CD4-positive, alpha-beta T cell (primary cell): ENCODE measurements around the gene TMEM128. TPM values are rescaled to one million over a fixed set of nuclear protein-coding genes. Genes with fewer than 3 reads are reported as not detected.
"Not testable (repeated sequence)": the region's sequence is repeated elsewhere in the genome, so short reads cannot be mapped to it uniquely, and the experiment has no call there.

Experiments
- ATAC-seq: fragments of 200-7000 bp; cut with Tn5 transposase; one replicate; pipeline ENCODE4 v1.10.0; 2022; ENCODE audit warnings: mild to moderate bottlenecking; ENCODE audit not compliant: poor library complexity
- CTCF ChIA-PET: fragments of 350-600 bp; sonication (Branson Sonifier 250); formaldehyde crosslinking; loops from one replicate; lab custom pipeline; 2021; ENCODE audit warnings: antibody characterized with exemption, inconsistent platforms; lab: Charles Lee
- POLR2A ChIA-PET: fragments of 350-600 bp; sonication (Branson Sonifier 250); formaldehyde crosslinking; loops from one replicate; lab custom pipeline; 2021; ENCODE audit warnings: antibody characterized with exemption, inconsistent platforms; lab: Charles Lee
- DNase-seq, 14 experiments: peaks; one replicate each; pipeline ENCODE4 v3.0.0-alpha.2; 2013 to 2020; ENCODE audit warnings: mixed read lengths in 2 of 14
- H3K27ac ChIP-seq, 2 donors: one replicate each; pipeline versions ENCODE4 v1.5.1 to v1.7.0; 2013; ENCODE audit warnings: low read length in 2 of 2, low read depth in 1 of 2, mild to moderate bottlenecking in 1 of 2
- H3K27me3 ChIP-seq, 2 experiments: 1 replicate in 1 of 2; 2 replicates in 1 of 2; pipeline versions ENCODE4 v1.6.1 to v1.7.0; 2013; ENCODE audit warnings: low read length in 2 of 2, control low read depth in 1 of 2, mild to moderate bottlenecking in 1 of 2, moderate library complexity in 1 of 2; ENCODE audit not compliant: insufficient read depth in 2 of 2, control insufficient read depth in 1 of 2
- H3K36me3 ChIP-seq: one replicate; pipeline ENCODE4 v1.6.1; 2013; ENCODE audit warnings: low read length, control low read depth; ENCODE audit not compliant: insufficient read depth
- H3K4me1 ChIP-seq: one replicate; pipeline ENCODE4 v1.6.1; 2013; ENCODE audit warnings: low read length, control low read depth; ENCODE audit not compliant: insufficient read depth
- H3K4me3 ChIP-seq: one replicate; pipeline ENCODE4 v1.5.1; 2013; ENCODE audit warnings: mild to moderate bottlenecking, low read length, moderate library complexity
- H3K9me3 ChIP-seq, 2 experiments: 1 replicate in 1 of 2; 2 replicates in 1 of 2; pipeline versions ENCODE4 v1.6.1 to v1.7.0; 2013; ENCODE audit warnings: low read length in 2 of 2, mild to moderate bottlenecking in 2 of 2, control low read depth in 1 of 2, moderate library complexity in 1 of 2; ENCODE audit not compliant: control insufficient read depth in 1 of 2, insufficient read depth in 1 of 2
- H3K27ac Mint-ChIP-seq: one replicate; pipeline ENCODE4 v1.8.0; 2020; ENCODE audit warnings: mixed read lengths
- H3K27me3 Mint-ChIP-seq: one replicate; pipeline ENCODE4 v1.8.0; 2021; ENCODE audit warnings: mixed read lengths
- H3K36me3 Mint-ChIP-seq: one replicate; pipeline ENCODE4 v1.8.0; 2021; ENCODE audit warnings: low read depth, mixed read lengths
- H3K4me1 Mint-ChIP-seq: one replicate; pipeline ENCODE4 v1.8.0; 2021; ENCODE audit warnings: low read depth, mixed read lengths
- H3K4me3 Mint-ChIP-seq: one replicate; pipeline ENCODE4 v1.8.0; 2020; ENCODE audit warnings: mild to moderate bottlenecking, mixed read lengths
- H3K9me3 Mint-ChIP-seq: one replicate; pipeline ENCODE4 v1.8.0; 2020; ENCODE audit warnings: mixed read lengths
- intact Hi-C, 2 experiments: fragments of 100-400 bp; cut with DNase I in 1 of 2; cut with micrococcal nuclease in 1 of 2; formaldehyde crosslinking; loops; one replicate each; pipeline versions ENCODE4 v1.15.1 to v1.9.0; 2023 to 2025; cut with DNase I, micrococcal nuclease
- total RNA-seq, 174 experiments: library from RNA in 2 of 174; stranded (reverse) in 2 of 174; gene quantifications; one replicate each; pipeline ENCODE4 v1.2.3 and lab custom pipeline; 2021 to 2026
- TF ChIP-seq, protein P1 (sequence below): fragments of 200-600 bp; IDR thresholded peaks from one replicate; pipeline ENCODE4 v1.8.0; 2022; ENCODE audit warnings: antibody characterized with exemption, mild to moderate bottlenecking

TMEM128 gene
- total RNA-seq, 2 experiments from 2014 or later = 6.0 to 6.9 TPM

DNA sequence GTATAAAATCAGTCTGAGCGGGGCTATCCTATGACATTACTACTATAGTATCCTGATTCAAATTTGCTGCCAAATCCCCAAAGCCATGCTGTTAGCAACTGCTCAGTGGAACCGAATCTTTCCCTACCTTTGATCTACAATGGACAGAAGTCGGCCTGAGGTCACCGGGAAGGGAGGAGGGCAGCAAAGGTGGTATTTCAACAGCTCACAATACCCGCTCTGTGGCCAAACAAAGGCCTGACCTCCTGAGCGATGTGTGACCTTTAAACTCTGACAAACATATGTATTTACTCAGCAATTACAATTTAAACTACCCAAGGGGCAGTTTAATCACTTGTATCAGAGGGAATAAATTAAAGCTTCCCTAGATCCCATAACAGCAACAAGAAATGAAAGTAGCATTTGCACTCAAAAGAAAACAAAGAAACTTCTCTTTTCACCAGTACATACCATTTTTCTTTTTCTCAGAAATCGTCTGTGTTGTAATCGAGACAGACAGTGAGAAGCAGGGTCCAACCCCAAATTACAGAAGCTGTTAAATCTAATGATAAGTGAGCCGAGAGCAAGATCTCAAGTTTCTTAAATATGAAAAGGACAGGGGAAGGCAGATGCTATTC, 11.6 kb upstream of the TMEM128 start:
- ATAC-seq (no peak), DNase-seq (no peak)
- H3K4me3 Mint-ChIP-seq = no peak overlapping the region
- H3K27me3 Mint-ChIP-seq = peaks cover 4% of the 10 kb centered on the region
- no peaks in the 10 kb centered on the region for H3K27me3 ChIP-seq
- ChIA-PET CTCF (interaction anchor here (0.7 to 2.2 kb wide), 22 partner anchors 8 to 171 kb away, joined by 3 to 19 read pairs (median 4); partner anchors contain the start of genes LYAR, TMEM128 and ZBTB49), POLR2A (interaction anchor here (0.7 to 1.3 kb wide), 7 partner anchors 9 to 88 kb away, joined by 3 to 6 read pairs (median 4); partner anchors contain the start of gene TMEM128)
- no peak overlapping the region for H3K27ac ChIP-seq
- H3K36me3 ChIP-seq = no peaks in the 10 kb centered on the region
- intact Hi-C loops = loop anchor here (1.0 to 5.0 kb wide), 4 partner anchors 76 to 1553 kb away; no protein-coding TSS in a partner anchor
- H3K27ac Mint-ChIP-seq = no peak overlapping the region
- no peak overlapping the region for H3K4me3 ChIP-seq
- H3K4me1 ChIP-seq = peaks cover 4% of the 10 kb centered on the region
- TF ChIP-seq, protein P1, sequence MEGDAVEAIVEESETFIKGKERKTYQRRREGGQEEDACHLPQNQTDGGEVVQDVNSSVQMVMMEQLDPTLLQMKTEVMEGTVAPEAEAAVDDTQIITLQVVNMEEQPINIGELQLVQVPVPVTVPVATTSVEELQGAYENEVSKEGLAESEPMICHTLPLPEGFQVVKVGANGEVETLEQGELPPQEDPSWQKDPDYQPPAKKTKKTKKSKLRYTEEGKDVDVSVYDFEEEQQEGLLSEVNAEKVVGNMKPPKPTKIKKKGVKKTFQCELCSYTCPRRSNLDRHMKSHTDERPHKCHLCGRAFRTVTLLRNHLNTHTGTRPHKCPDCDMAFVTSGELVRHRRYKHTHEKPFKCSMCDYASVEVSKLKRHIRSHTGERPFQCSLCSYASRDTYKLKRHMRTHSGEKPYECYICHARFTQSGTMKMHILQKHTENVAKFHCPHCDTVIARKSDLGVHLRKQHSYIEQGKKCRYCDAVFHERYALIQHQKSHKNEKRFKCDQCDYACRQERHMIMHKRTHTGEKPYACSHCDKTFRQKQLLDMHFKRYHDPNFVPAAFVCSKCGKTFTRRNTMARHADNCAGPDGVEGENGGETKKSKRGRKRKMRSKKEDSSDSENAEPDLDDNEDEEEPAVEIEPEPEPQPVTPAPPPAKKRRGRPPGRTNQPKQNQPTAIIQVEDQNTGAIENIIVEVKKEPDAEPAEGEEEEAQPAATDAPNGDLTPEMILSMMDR = no peak
- H3K36me3 Mint-ChIP-seq = no peaks in the 10 kb centered on the region
- peaks cover 7% of the 10 kb centered on the region for H3K4me1 Mint-ChIP-seq
- H3K9me3 Mint-ChIP-seq = no peaks in the 10 kb centered on the region
- H3K9me3 ChIP-seq = no peaks in the 10 kb centered on the region

DNA sequence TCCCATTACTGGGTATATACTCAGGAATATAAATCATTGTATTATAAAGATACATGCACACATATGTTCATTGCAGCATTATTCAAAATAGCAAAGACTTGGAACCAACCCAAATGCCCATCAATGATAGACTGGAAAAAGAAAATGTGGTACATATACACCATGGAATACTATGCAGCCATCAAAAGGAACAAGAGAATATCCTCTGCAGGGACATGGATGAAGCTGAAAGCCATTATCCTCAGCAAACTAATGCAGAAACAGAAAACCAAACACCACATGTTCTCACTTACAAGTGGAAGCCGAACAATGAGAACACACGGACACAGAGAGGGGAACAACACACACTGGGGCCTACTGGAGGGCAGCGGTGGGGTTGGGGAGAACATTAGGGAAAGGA, 9.7 kb upstream of the TMEM128 start:
- H3K36me3 Mint-ChIP-seq, H3K4me1 Mint-ChIP-seq, DNase-seq, H3K4me1 ChIP-seq, H3K27me3 Mint-ChIP-seq, POLR2A ChIA-PET, H3K9me3 ChIP-seq, H3K9me3 Mint-ChIP-seq, H3K36me3 ChIP-seq, H3K27me3 ChIP-seq, H3K4me3 Mint-ChIP-seq, H3K27ac ChIP-seq, H3K27ac Mint-ChIP-seq, CTCF ChIA-PET, ATAC-seq, H3K4me3 ChIP-seq: not testable (repeated sequence)
- intact Hi-C loops = loop anchor here in 1 of 2 experiments (5.0 kb wide), 1 partner anchor 1555 kb away; no protein-coding TSS in a partner anchor

DNA sequence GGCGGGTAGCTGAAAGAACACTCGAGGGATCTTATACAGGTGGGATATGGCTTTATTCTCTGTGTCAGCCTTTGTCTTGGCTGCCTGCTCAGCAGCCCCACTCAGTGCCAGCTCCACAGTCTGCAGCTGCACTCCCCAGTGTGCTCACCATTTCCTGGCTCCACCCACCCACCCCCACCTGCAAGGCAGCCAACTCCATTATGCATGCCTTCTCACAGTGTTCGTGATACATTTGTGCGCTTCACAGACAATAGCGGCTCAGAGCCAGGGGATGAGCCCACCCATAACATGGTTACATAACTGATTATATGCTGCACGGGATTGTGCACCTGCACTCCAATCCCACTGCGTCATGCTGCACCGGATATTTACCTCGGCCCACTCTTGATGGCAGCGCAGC, 8.8 kb upstream of the TMEM128 start:
- Mint-ChIP-seq H3K4me3 (no peak overlapping the region), H3K27ac (no peak overlapping the region), H3K36me3 (no peaks in the 10 kb centered on the region), H3K4me1 (peaks cover 7% of the 10 kb centered on the region), H3K9me3 (no peaks in the 10 kb centered on the region), H3K27me3 (peaks cover 8% of the 10 kb centered on the region)
- H3K9me3 ChIP-seq = no peaks in the 10 kb centered on the region
- H3K27ac ChIP-seq = no peak overlapping the region
- CTCF ChIA-PET = no interaction called here
- POLR2A ChIA-PET = no interaction called here
- no peaks in the 10 kb centered on the region for H3K36me3 ChIP-seq
- no peaks in the 10 kb centered on the region for H3K27me3 ChIP-seq
- H3K4me3 ChIP-seq = no peak overlapping the region
- ATAC-seq (no peak), DNase-seq (no peak)
- TF ChIP-seq, protein P1 = no peak
- H3K4me1 ChIP-seq = peaks cover 7% of the 10 kb centered on the region
- intact Hi-C loops = loop anchor here in 1 of 2 experiments (5.0 kb wide), 1 partner anchor 1556 kb away; no protein-coding TSS in a partner anchor
